MM.1S (cell line): ENCODE results near the gene RALGPS2.

Experiments used
- CTCF ChIP-seq: fragments of 300-600 bp; sonication (generic); IDR thresholded peaks from 2 replicates; pipeline ENCODE4 v1.5.1; 2016; ENCODE audit warnings: antibody characterized with exemption, low read length, mixed read lengths
- EZH2 ChIP-seq: fragments of 300-600 bp; sonication (generic); optimal IDR thresholded peaks from 2 replicates; pipeline ENCODE3; 2017; ENCODE audit warnings: low read depth, mild to moderate bottlenecking, antibody characterized with exemption, low read length, mixed read lengths

GRCh38 chr1:178725466-178726086, 532 bp downstream of the RALGPS2 start:
- TF ChIP-seq CTCF, result peak; percentile 13
- TF ChIP-seq EZH2, result no peak
